Activated CD4-positive, CD25-positive, alpha-beta regulatory T cell treated with anti-CD3 and anti-CD28 coated beads, Interleukin-2, amount 50 U/mL, for 16 hours (primary cell): ENCODE results near the gene PDIA6.

ENCODE experiments used
- DNase-seq: peaks from one replicate; pipeline ENCODE4 v3.0.0-alpha.2; 2020; ENCODE audit warnings: low read depth, low spot score

The PDIA6 gene

GRCh38 chr2:10764096-10764785, 48.3 kb downstream of the PDIA6 start:
- DNase-seq = no peak

DNA sequence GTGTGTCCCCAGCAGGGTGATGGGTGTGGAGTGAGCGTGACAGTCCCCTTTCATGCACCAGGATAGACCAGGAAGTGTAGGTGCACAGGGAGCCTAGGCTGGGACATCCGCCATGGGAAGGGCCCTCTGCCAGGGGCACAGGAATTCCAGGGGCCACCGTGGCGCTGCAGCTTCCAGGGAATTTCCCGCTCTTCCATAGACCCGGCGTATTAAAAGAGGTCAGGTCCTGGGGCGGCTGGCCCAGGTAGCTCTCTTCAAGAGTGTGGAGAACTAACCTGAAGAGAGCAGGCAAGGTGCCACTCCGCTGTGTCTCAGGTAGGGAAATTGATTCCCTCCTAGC, 49.2 kb downstream of the PDIA6 start:
- no peak for DNase-seq

DNA sequence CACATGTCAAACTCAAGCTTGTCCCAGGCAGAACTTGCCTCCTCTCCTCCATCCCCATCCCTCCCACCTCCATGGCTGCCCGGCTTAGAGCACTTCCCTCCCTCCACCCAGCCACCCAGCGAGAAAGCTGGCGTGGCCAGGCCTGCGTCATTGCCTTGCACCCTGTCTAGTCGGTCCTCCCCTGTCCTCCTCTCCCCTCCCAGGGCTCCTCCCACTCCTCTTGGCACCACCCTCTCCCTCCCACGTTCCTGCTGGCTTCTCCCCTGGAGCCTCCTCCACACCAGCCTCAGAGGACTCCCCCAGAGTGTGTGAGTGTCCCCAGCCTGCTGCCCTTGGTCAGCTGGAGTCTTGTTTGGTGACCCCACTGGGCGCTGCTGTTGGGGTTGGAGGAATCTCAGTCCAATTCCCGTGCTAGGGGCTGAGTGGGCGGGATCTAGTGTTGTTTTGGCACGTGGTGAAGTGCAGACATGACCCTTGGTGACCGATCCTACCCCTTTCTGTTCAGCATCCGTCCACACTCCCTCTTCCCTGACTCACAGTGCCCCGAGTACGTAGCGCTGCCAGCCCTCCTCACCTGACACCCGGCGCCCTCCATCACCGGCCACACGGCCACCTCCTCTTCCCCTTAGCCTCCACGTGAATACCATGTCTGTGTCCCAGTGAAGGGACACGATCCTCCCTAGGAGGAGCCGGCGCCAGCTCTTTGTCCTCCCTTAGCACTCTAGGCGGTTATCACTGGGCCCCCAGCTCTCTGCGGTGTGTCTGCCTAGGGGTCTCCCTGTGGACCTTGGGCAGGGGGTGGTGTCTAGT, 49.7 kb downstream of the PDIA6 start:
- no peak for DNase-seq

DNA sequence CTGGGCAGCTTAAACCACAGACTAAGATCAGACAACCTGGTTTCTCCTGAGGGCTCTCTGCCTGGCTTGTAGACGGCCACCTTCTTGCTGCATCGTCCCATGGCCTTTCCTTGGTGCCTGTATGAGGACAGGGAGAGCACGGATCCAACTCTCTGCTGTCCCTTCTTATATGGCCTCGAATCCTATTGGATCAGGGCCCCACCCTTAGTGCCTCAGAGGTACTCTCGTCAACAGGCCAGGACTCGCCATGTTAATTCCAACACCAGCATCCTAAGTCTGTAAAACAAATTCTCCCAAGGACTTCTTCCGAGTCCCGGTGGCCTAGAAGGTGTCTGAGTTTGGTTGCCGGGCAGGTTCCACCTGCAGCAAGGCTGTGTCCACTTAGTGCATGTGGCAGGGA, 51.0 kb downstream of the PDIA6 start:
- DNase-seq = no peak

GRCh38 chr2:10760794-10761504, 51.6 kb downstream of the PDIA6 start:
- DNase-seq = no peak

DNA sequence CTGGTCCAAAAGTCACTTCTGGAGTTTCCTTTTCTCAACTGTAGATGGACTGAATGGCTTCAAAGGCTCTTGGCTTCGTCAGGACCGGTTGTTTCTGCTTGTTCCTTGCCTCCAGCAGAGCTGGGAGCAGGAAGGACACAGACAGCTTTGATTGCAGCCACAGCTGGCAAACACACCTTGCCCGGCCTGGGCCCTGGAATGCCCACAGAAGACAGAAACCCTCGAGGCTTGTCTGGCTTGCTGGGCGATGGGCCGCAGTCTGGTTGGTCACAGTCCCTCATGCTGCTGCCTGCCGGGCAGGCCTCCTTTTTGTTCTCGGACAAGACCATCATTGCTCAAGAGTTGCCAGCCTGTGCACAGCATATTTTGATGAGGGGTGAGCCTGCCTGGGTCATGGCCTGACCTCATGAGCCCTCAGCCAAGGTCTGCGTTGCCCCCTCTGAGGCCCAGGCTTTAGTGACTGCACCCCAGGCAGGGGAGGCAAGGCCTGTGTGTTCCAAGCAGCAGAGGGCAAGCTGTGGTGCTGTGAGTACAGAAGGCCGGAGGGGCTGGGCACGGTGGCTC, 53.4 kb downstream of the PDIA6 start:
- DNase-seq = no peak

DNA sequence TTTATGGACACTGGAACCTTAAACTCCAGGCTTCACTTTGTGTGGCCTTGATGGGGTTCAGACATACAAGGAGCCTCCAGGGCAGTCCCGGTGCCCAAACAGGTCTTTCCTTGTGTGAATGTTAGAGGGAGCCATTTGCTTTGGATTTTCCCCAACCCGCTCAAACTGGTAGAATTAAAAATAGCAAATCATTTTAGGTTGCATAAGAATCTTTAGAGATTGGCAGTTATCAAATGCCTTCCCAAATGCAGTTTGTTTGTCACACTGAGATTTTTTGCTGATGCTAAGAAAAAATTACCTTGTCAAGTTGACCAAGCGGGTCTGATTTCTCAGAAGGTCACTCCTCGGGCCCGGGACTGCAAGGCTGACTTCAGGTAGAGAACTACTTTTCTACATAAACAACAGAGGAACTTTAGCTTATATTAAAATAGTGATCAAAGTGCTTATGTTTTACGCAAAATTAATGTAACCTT, 54.7 kb downstream of the PDIA6 start:
- no peak for DNase-seq

DNA sequence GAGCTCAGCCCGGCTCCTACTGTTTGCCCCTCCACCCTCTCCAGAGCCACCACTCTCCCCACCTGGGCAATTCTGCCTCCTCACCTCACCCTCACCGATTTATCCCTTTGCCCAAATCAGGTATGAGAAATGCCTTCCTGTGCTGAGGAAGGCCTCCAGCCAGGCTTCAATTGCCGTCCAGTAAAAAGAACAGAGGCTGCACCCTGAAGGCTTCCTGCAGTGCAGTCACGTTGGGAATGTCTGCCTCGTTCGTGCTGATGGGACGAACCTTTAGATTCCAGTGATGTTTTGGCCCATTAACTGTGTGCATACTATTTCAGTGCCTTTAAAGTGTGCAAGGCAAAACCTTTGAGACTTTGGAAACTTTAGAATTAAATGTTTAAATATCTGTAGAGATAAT, 57.0 kb downstream of the PDIA6 start:
- no peak for DNase-seq

DNA sequence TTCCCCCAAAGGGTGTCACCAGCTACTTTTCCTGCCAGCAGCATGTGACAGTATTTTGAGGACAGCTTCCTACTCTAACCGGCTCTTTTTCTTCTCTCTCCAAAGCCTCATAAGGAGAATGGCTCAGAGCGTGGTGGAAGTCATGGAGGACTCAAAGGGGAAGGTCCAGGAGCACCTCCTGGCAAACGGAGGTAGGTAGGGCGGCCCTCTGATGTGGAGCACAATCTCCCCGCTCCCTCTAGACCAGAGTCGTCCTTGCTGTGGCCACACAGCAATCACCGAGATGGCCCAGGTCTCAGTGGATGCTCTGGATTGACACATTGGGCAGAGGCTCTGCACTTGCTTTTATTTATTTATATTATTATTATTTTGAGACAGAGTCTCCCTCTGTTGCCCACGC, 58.7 kb downstream of the PDIA6 start:
- DNase-seq = no peak

DNA sequence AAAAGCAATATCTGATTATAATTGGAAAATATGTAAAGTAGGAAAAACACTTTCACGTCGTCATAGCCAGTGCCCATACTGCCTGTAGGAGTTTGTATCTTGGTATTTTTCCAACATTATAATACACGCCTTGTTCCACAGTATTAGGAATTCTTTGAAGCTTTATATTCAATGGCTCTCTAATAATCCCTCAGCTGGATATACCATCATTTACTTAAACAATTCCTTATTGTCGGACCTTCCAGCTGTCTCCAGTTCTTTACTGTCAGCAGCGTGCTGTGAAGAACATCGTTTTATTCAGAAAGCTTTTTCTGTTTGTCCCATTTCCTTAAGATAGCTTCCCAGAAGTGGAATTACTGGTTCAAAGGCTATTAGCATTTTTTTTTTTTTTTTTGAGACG, 59.4 kb downstream of the PDIA6 start:
- no peak for DNase-seq

- DNase-seq = no peak
These were observed 60.3 kb downstream of the PDIA6 start for GRCh38 chr2:10752236-10752635.

DNA sequence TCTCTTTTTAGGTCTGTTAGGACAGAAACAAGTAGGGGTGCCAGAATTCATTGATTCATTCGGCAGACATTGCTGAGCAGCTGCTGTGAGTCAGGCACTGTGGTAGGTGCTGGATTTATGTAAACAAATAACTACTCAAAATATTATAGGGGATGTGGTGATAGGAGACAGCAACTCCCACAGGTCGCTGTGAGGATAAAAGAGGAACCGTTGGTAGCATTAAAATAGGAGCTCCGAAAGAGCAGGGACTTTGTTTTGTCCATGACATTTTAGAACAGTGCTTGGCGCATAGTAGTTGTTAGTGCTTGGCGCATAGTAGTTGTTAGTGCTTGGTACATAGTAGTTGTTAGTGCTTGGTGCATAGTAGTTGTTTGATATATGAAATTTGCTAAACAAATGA, 62.0 kb downstream of the PDIA6 start:
- DNase-seq = no peak

- no peak for DNase-seq
These were observed 69.9 kb downstream of the PDIA6 start for GRCh38 chr2:10742666-10743065.

DNA sequence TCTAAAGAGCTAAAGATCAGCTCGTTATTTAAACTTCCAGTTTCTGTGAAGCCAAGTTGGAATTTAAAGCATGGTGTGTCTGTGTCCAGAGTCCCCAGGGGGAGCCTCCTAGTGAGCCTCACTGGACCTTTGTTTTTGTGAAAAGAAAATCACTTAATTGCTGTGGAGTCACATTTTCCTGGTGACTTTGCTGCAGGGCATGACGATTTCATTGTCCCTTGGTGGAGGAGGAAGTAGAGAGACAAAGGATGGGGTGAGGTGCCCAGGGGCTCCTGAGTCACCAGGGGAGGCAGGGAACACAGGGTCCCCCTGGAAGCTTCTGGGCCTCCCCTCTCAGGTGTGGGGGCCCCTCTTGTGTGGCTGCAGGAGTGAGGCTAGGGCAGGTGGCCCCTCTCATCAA, 71.4 kb downstream of the PDIA6 start:
- DNase-seq = no peak

GRCh38 chr2:10740226-10740625, 72.4 kb downstream of the PDIA6 start:
- no peak for DNase-seq

- no peak for DNase-seq
These were observed 74.4 kb downstream of the PDIA6 start for GRCh38 chr2:10738192-10738591.

- DNase-seq = no peak
These were observed 78.6 kb downstream of the PDIA6 start for GRCh38 chr2:10733980-10734379.

- no peak for DNase-seq
These were observed 79.0 kb downstream of the PDIA6 start for GRCh38 chr2:10733566-10733925.
